GM15510 (cell line): ENCODE data around the gene CEACAM6.

Experiments used
- POLR2A ChIP-seq: IDR thresholded peaks from 3 replicates; pipeline ENCODE4 v1.6.1; 2011; ENCODE audit warnings: borderline replicate concordance; ENCODE audit not compliant: insufficient read length; ENCODE audit errors: extremely low read depth

CEACAM6 gene

GRCh38 chr19:41755328-41755913 lies at the start of gene CEACAM6:
TSS of gene CEACAM6 (plus strand) at chr19:41755530. CDS start at chr19:41755639, 109 bp downstream.
- TF ChIP-seq POLR2A: no peak

DNA sequence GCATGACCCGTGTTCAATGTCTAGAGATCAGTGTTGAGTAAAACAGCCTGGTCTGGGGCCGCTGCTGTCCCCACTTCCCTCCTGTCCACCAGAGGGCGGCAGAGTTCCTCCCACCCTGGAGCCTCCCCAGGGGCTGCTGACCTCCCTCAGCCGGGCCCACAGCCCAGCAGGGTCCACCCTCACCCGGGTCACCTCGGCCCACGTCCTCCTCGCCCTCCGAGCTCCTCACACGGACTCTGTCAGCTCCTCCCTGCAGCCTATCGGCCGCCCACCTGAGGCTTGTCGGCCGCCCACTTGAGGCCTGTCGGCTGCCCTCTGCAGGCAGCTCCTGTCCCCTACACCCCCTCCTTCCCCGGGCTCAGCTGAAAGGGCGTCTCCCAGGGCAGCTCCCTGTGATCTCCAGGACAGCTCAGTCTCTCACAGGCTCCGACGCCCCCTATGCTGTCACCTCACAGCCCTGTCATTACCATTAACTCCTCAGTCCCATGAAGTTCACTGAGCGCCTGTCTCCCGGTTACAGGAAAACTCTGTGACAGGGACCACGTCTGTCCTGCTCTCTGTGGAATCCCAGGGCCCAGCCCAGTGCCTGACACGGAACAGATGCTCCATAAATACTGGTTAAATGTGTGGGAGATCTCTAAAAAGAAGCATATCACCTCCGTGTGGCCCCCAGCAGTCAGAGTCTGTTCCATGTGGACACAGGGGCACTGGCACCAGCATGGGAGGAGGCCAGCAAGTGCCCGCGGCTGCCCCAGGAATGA lies 48.4 kb upstream of the CEACAM6 start:
- no peak for TF ChIP-seq POLR2A

GRCh38 chr19:41707502-41707812 lies 47.9 kb upstream of the CEACAM6 start:
- TF ChIP-seq POLR2A: no peak

GRCh38 chr19:41707871-41708371 lies 47.4 kb upstream of the CEACAM6 start:
- no peak for TF ChIP-seq POLR2A

DNA sequence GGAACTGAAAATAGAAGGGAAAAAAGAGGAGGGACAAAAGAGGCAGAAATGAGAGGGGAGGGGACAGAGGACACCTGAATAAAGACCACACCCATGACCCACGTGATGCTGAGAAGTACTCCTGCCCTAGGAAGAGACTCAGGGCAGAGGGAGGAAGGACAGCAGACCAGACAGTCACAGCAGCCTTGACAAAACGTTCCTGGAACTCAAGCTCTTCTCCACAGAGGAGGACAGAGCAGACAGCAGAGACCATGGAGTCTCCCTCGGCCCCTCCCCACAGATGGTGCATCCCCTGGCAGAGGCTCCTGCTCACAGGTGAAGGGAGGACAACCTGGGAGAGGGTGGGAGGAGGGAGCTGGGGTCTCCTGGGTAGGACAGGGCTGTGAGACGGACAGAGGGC lies 46.8 kb upstream of the CEACAM6 start, which contains the start of gene CEACAM5:
CEACAM5 (plus strand) TSS at position 146 of the 400 bp plus-strand sequence; CDS start at position 252, 106 bp downstream.
- no peak for TF ChIP-seq POLR2A

- TF ChIP-seq POLR2A: no peak
These were observed 45.2 kb upstream of the CEACAM6 start for GRCh38 chr19:41709951-41710645.

GRCh38 chr19:41711376-41712261 lies 43.7 kb upstream of the CEACAM6 start:
- no peak for TF ChIP-seq POLR2A

DNA sequence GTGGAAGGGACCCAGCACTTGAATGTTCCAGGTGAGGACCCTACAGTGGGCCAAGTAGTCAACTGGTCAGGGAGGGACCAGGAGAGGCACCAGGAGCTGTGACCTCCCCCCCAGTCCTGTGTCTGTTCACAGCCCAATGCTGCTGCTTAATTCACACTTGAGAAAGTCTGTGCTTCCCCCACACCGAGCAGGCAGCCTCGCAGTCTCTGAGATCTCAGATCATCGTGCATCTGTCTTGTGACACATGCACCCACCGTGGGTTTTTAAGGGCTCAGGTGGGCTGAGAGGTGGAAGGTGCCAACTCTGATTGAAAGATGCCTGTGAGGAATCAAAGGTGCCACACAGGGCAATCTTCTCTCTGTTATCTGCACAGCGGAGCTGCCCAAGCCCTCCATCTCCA lies 40.7 kb upstream of the CEACAM6 start:
- no peak for TF ChIP-seq POLR2A

GRCh38 chr19:41718761-41719160 lies 36.6 kb upstream of the CEACAM6 start:
- TF ChIP-seq POLR2A: no peak

DNA sequence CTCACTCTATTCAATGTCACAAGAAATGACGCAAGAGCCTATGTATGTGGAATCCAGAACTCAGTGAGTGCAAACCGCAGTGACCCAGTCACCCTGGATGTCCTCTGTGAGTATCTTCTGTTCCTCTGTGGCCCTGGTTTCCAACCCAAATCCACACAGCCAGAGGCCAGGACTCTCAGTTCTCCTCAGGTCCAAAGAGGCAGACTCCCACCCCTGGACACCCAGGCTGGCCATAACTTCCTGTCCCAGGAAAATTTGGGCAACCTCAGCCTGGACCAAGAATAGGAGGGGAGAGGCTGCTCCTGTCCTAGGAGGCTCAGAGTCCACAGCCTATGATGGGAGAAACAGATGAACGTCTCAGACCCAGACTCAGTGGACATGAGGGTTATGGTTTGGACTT lies 35.2 kb upstream of the CEACAM6 start:
- no peak for TF ChIP-seq POLR2A

GRCh38 chr19:41726493-41726892 lies 28.8 kb upstream of the CEACAM6 start:
- no peak for TF ChIP-seq POLR2A

DNA sequence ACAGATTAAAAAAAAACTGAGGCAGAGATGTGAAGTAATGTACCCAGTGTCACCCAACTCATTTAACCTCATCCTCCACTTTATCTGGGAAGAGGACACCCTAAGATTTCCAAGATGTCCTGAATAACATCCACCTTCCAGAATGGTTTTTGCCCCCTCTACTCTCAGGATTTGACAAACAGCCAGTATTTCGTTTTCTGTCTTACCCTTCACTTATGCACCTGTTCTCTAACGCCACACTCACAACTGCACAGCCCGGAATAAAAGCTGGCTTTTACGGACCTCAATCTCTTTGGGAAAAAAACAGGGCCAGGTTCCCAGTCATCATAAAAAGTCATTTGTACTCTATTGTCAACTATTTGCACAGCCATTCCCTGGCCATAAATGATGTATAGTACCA lies 21.2 kb upstream of the CEACAM6 start:
- no peak for TF ChIP-seq POLR2A

GRCh38 chr19:41734585-41734984 lies 20.7 kb upstream of the CEACAM6 start:
- TF ChIP-seq POLR2A: no peak

DNA sequence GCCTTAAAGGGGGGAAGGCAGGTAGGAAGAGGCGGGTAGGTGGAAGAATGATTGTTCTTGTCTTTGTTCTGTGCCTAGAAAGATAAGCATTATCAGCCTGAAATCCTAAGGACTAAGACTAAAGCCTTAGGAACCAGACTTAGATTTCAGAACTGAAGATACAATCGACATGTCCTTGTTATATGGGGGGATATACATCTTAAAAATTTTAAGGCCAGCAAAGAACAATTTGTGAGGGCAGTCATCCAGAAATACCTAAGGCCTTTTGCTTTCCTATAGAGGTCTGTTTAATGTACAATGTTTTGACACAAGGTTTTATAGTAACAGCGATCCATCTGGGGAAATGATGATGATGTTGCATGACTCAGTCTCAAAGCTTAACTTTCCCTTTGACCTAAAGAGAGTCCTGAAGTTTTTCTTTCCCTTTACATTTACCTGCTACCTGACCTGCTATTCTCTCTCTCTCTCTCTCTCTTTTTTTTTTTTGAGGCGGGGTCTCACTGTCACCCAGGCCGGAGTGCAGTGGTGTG lies 20.2 kb upstream of the CEACAM6 start:
- no peak for TF ChIP-seq POLR2A
